ENCODE measurements around the gene DYNLL1.

Gene DYNLL1

DNA sequence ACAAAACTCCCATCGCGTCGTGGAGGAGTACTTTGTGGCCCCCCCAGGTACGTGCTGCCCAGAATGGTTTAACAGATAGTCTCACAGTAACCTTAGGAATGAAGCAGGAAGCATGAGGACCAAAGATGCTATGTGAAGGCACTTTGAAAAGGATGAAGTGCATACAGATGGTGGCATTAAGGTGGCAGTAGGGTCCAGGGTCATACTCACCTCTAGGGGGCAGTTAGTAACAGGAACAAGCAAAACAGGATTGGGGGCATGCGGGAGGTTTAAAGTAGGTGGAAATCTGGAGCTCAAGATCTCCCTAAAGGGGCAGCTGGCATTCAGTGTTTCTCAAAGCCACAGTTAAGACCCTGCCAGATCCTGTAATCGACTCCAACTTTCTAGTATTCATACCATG, 38.8 kb upstream of the DYNLL1 start:
- peak; percentile 40 for TF ChIP-seq CTCF (IDR thresholded peaks at IDR 0.05; ENCODE audit: low read depth, low read length)
- H3K4me3 ChIP-seq (ENCODE audit: low read depth, low read length): no peak overlapping the region
- in situ Hi-C loops (cut with HindIII; ENCODE audit: low sequenced_read_pairs): no loop called here
- no peak for DNase-seq (ENCODE audit: low read depth, low spot score)

GRCh38 chr12:120460157-120460556, 35.8 kb upstream of the DYNLL1 start:
- no peak for DNase-seq (ENCODE audit: low read depth, low spot score)
- no peak for TF ChIP-seq CTCF (IDR thresholded peaks at IDR 0.05; ENCODE audit: low read depth, low read length)
- in situ Hi-C loops (cut with HindIII; ENCODE audit: low sequenced_read_pairs): no loop called here

GRCh38 chr12:120462099-120462640, 33.7 kb upstream of the DYNLL1 start:
- H3K4me3 ChIP-seq (ENCODE audit: low read depth, low read length): no peak overlapping the region
- no peak for TF ChIP-seq CTCF (IDR thresholded peaks at IDR 0.05; ENCODE audit: low read depth, low read length)
- no peak for DNase-seq (ENCODE audit: low read depth, low spot score)
- in situ Hi-C loops (cut with HindIII; ENCODE audit: low sequenced_read_pairs): no loop called here

More at GRCh38 chr12:120460157-120460556, 35.8 kb upstream of the DYNLL1 start:
- no peak overlapping the region for H3K4me3 ChIP-seq (ENCODE audit: low read depth, low read length)

DNA sequence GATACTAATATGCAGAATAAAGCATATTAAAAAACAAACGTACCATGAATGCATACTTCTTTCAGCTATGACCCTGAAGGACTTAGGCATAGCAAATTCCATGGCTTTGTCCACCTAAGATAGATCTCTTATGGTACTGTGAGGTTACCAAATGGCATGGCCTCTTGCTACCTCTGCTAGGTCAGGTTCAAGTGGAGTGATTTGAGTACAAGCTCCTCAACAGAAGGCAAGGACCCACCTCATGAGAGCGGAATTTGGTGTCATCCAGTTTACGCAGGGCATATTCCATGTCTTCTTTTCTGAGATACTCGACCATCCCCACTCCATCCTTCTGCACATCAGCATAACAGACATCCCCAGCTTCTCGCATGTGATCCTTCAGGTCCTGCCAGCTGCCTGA, 32.2 kb upstream of the DYNLL1 start:
- no peak overlapping the region for H3K4me3 ChIP-seq (ENCODE audit: low read depth, low read length)
- no peak for TF ChIP-seq CTCF (IDR thresholded peaks at IDR 0.05; ENCODE audit: low read depth, low read length)
- DNase-seq (ENCODE audit: low read depth, low spot score): no peak
- in situ Hi-C loops (cut with HindIII; ENCODE audit: low sequenced_read_pairs): no loop called here

- H3K4me3 ChIP-seq (ENCODE audit: low read depth, low read length): no peak overlapping the region
- no peak for DNase-seq (ENCODE audit: low read depth, low spot score)
- no peak for TF ChIP-seq CTCF (IDR thresholded peaks at IDR 0.05; ENCODE audit: low read depth, low read length)
- in situ Hi-C loops (cut with HindIII; ENCODE audit: low sequenced_read_pairs): no loop called here
Measured at GRCh38 chr12:120465756-120466155, 30.2 kb upstream of the DYNLL1 start.

GRCh38 chr12:120466560-120467315, 29.2 kb upstream of the DYNLL1 start:
- no peak overlapping the region for H3K4me3 ChIP-seq (ENCODE audit: low read depth, low read length)
- in situ Hi-C loops (cut with HindIII; ENCODE audit: low sequenced_read_pairs): no loop called here
- peak; percentile 26 for DNase-seq (ENCODE audit: low read depth, low spot score)
- peak; percentile 72 for TF ChIP-seq CTCF (IDR thresholded peaks at IDR 0.05; ENCODE audit: low read depth, low read length)
